Measurements from ENCODE around the gene TOGARAM2.

The TOGARAM2 gene

GRCh38 chr2:29057006-29057405 is 75.9 kb downstream of the TOGARAM2 start:
- DNase-seq = no peak

GRCh38 chr2:29059624-29060023 is 78.5 kb downstream of the TOGARAM2 start:
- no peak for DNase-seq

GRCh38 chr2:29060441-29060840 is 79.3 kb downstream of the TOGARAM2 start:
- DNase-seq = no peak

- no peak for DNase-seq
These were observed 80.1 kb downstream of the TOGARAM2 start for GRCh38 chr2:29061176-29061575.

GRCh38 chr2:29061616-29062015 is 80.5 kb downstream of the TOGARAM2 start:
- DNase-seq = no peak

DNA sequence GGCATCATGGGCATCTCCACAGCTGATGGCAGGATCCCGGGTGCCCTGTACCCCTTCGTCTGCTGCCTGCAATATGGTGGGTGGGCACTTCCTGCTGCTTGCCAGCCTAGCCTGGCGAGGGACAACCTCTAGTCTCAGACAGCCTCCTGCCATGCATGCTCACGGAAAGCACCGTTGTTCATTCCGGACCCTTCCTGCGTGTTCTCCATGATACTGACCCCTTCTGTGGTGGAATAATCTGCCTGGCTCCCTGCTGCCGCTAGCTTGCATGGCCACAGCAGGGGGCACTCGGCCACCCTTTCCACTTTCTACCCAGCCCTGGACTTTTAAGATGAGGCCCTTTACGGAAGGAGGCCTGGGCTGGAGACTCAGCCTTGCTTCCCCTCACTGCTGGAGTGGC is 81.3 kb downstream of the TOGARAM2 start:
- DNase-seq = no peak

- DNase-seq = no peak
These were observed 82.0 kb downstream of the TOGARAM2 start for GRCh38 chr2:29063056-29063455.

- DNase-seq = no peak
These were observed 82.7 kb downstream of the TOGARAM2 start for GRCh38 chr2:29063646-29064345.

GRCh38 chr2:29064346-29064715 is 83.2 kb downstream of the TOGARAM2 start:
- DNase-seq = no peak

GRCh38 chr2:29064746-29065067 is 83.6 kb downstream of the TOGARAM2 start:
- DNase-seq = no peak

GRCh38 chr2:29065068-29065811 is 84.1 kb downstream of the TOGARAM2 start:
- no peak for DNase-seq

DNA sequence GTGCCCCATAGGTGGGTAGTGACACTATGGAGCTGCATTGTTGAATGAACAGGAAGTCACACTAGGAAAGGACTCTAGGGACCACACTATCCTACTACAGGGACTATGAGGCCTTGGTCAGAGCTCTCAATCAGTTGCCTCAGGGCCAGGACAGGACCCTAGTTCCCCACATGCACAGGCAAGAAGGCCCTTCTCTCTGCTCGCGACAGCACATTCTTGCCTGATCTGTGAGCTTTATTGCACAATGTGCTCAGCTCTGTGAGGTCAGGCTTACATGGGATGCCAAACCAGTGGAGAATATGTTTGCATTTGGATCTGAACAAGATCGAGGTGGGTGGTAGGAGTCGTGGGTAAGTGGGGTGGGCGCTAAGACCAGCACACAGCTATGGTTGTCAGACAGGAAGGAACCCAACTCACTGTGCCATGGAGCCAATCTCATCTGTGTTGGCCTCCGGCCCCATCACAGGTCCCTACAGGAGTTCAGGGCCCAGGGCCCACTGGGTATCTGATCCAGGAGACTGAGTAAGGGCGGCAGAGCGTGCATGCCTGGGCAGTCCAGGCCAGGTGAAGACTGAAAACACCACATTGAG is 85.3 kb downstream of the TOGARAM2 start:
- DNase-seq = no peak

DNA sequence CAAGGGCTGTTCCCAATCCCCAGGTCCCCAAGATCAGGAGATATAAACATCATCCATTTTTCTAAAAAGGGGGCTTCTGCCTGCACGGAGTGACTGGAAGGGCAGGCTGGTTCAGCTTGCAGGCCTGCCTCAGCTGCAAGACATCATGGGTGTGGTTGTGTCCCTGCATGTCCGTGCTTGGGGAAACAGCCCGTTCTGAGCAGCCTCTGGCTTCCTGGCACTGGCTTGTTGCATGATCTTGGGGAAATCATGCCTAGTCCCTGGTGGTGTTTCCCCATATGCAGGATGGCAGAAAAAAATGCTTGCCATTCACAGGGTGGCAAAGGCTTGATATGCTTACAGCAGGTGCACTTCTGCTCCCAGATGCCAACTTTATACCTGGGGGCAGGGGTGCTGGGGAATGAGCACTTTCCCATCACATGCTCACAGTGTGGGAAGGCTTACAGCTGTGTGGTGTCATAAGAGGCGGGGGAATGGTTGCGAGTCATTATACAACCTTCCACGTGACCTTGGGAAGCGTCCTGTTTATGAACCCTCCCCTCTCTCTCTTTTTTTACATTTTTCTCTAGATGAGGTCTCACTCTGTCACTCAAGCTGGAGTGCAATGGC is 86.0 kb downstream of the TOGARAM2 start:
- no peak for DNase-seq

DNA sequence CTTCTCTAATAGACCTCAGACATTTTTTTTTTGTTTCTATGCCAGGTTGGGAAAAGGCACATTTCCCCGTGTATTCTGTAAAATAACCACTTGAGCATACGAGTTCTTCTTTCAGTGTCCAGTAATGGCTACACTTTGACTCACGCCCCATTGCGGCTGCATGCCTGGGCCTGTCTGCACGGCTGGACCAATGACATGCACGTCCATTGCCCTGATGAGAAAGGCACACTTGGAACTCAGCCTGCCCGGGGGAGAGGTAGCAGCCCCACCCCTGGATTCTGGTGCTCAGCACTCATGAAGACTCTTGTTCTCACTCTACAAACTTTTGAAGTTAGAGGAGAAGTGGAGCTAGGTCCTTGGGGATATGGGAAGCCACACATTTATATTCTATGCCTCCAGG is 87.4 kb downstream of the TOGARAM2 start:
- no peak for DNase-seq

GRCh38 chr2:29070526-29070925 is 89.4 kb downstream of the TOGARAM2 start:
- DNase-seq = no peak

DNA sequence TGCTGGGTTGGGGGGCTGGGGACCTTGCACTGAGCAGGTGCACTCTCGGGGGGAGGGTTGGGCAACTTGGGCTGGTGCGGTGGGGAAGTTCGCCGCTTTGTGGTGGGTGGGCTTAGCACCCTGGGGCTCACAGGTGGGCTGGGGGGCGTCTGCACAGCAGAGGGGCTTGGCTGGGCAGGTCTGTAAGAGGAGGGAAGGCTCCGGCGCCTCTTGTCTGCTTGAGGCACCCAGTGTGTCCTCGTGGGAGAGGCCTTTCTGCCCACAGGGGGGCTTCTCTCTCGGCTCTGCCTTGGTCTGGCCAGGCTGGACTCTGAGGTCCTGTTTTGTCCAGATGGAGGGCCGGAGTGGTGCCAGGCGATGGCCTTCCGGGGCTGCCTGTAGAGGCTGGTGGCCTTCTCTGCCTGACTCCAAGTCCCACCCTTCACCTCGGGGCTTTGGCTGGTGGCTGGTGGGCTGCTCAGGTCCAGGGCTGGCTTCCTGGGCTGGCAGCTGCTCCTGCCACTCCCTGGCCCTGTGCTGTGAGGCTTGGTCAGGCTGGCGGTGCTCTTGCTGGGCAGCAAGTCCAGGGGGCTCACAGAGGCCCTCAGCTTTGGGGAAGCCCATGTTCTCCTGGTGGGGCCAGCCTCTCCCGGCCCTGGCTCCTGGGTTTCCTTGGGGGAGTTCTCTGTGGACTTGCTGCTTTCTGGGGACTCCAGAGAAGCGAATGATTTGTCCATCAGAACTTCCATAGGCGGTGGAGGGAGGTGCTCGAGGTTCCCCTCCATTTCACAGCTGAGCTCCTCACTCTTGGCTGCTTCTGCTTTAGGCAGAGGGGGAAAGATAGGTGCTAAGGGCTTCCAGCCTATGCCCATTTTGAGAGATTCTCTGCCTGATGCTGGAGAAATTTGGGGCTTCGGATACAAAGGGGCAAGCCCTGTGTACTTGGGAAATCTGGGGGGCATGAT is 90.2 kb downstream of the TOGARAM2 start:
- DNase-seq = no peak

- no peak for DNase-seq
These were observed 91.2 kb downstream of the TOGARAM2 start for GRCh38 chr2:29072251-29072650.

- no peak for DNase-seq
These were observed 92.0 kb downstream of the TOGARAM2 start for GRCh38 chr2:29072971-29073725.

- DNase-seq = no peak
These were observed 92.8 kb downstream of the TOGARAM2 start for GRCh38 chr2:29073933-29074332.

DNA sequence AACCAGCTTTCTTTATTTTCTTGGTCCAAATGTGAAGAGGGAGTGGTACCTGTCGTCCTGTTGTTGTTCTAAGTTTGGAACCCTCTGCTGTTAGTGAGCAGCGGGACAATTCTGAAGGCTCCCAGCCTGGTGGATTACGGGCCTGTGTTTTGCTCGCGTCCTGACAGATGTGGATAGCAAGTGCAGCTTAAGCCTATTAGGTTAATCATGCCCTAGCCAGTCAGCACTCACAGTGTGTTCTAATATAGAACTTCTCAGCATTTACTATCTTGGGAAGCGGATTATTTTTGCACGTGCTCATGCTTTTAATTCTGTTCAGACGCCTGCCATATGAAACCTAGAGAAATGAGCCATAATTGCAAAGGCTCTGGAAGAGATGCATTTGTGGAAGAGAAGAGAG is 93.3 kb downstream of the TOGARAM2 start, which contains the start of gene PCARE:
Gene PCARE (minus strand): TSS at position 113 of the 400 bp plus-strand sequence. CDS start 262 bp downstream, outside the sequence.
- DNase-seq = no peak

GRCh38 chr2:29075894-29076705 is 95.0 kb downstream of the TOGARAM2 start:
- no peak for DNase-seq
